ENCODE measurements around the gene IGSF6.

DNA sequence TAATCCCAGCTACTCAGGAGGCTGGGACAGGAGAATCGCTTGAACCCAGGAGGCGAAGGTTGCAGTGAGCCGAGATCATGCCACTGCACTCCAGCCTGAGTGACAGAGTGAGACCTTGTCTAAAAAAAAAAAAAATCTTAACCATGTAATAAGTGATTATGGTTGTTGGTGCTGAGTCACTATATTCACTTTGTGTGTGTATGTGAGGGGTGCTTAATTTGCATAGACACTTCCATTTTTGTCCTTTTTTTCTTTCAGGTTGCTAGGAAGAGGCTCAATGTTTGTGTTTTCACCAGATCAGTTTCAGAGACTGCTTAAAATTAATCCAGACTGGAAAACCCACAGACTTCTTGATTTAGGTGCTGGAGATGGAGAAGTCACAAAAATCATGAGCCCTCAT lies 34.8 kb downstream of the IGSF6 start:
- TF ChIP-seq POLR2A (IDR thresholded peaks at IDR 0.05; ENCODE audit: low read length) (no peak), JUN (IDR thresholded peaks at IDR 0.05) (no peak), CHD2 (IDR thresholded peaks at IDR 0.05; ENCODE audit: low read length, partially characterized antibody) (no peak), RFX5 (IDR thresholded peaks at IDR 0.05) (no peak), MYC (IDR thresholded peaks at IDR 0.05; ENCODE audit: borderline replicate concordance, low read length) (no peak), SMC3 (IDR thresholded peaks at IDR 0.05) (no peak), RNF2 (IDR thresholded peaks at IDR 0.05; ENCODE audit: borderline replicate concordance, low read depth) (no peak), TP53 (CRISPR knock-in tag; IDR thresholded peaks at IDR 0.05) (no peak)
- TF ChIP-seq, protein P1, sequence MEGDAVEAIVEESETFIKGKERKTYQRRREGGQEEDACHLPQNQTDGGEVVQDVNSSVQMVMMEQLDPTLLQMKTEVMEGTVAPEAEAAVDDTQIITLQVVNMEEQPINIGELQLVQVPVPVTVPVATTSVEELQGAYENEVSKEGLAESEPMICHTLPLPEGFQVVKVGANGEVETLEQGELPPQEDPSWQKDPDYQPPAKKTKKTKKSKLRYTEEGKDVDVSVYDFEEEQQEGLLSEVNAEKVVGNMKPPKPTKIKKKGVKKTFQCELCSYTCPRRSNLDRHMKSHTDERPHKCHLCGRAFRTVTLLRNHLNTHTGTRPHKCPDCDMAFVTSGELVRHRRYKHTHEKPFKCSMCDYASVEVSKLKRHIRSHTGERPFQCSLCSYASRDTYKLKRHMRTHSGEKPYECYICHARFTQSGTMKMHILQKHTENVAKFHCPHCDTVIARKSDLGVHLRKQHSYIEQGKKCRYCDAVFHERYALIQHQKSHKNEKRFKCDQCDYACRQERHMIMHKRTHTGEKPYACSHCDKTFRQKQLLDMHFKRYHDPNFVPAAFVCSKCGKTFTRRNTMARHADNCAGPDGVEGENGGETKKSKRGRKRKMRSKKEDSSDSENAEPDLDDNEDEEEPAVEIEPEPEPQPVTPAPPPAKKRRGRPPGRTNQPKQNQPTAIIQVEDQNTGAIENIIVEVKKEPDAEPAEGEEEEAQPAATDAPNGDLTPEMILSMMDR (IDR thresholded peaks at IDR 0.05), result no peak
- TF ChIP-seq, protein P2, sequence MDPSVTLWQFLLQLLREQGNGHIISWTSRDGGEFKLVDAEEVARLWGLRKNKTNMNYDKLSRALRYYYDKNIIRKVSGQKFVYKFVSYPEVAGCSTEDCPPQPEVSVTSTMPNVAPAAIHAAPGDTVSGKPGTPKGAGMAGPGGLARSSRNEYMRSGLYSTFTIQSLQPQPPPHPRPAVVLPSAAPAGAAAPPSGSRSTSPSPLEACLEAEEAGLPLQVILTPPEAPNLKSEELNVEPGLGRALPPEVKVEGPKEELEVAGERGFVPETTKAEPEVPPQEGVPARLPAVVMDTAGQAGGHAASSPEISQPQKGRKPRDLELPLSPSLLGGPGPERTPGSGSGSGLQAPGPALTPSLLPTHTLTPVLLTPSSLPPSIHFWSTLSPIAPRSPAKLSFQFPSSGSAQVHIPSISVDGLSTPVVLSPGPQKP (IDR thresholded peaks at IDR 0.05; ENCODE audit: low read depth, low read length), result no peak
- TF ChIP-seq, protein P3, sequence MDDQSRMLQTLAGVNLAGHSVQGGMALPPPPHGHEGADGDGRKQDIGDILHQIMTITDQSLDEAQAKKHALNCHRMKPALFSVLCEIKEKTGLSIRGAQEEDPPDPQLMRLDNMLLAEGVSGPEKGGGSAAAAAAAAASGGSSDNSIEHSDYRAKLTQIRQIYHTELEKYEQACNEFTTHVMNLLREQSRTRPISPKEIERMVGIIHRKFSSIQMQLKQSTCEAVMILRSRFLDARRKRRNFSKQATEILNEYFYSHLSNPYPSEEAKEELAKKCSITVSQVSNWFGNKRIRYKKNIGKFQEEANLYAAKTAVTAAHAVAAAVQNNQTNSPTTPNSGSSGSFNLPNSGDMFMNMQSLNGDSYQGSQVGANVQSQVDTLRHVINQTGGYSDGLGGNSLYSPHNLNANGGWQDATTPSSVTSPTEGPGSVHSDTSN (IDR thresholded peaks at IDR 0.05), result no peak
- TF ChIP-seq, protein P4, sequence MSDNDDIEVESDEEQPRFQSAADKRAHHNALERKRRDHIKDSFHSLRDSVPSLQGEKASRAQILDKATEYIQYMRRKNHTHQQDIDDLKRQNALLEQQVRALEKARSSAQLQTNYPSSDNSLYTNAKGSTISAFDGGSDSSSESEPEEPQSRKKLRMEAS (IDR thresholded peaks at IDR 0.05), result no peak
- TF ChIP-seq, protein P5, sequence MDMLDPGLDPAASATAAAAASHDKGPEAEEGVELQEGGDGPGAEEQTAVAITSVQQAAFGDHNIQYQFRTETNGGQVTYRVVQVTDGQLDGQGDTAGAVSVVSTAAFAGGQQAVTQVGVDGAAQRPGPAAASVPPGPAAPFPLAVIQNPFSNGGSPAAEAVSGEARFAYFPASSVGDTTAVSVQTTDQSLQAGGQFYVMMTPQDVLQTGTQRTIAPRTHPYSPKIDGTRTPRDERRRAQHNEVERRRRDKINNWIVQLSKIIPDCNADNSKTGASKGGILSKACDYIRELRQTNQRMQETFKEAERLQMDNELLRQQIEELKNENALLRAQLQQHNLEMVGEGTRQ (IDR thresholded peaks at IDR 0.05), result no peak
